ENCODE measurements around the gene EFCAB13.
A peak's percentile ranks its signal among the peaks of the same experiment; 100 is the strongest.

EFCAB13 gene

DNA sequence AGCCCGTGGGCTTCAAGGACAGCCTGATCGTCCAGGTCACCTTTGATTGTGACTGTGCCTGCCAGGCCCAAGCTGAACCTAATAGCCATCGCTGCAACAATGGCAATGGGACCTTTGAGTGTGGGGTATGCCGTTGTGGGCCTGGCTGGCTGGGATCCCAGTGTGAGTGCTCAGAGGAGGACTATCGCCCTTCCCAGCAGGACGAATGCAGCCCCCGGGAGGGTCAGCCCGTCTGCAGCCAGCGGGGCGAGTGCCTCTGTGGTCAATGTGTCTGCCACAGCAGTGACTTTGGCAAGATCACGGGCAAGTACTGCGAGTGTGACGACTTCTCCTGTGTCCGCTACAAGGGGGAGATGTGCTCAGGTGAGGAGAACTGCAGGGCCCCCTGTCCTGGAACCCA is 31.5 kb upstream of the EFCAB13 start:
- DNase-seq, result no peak

DNA sequence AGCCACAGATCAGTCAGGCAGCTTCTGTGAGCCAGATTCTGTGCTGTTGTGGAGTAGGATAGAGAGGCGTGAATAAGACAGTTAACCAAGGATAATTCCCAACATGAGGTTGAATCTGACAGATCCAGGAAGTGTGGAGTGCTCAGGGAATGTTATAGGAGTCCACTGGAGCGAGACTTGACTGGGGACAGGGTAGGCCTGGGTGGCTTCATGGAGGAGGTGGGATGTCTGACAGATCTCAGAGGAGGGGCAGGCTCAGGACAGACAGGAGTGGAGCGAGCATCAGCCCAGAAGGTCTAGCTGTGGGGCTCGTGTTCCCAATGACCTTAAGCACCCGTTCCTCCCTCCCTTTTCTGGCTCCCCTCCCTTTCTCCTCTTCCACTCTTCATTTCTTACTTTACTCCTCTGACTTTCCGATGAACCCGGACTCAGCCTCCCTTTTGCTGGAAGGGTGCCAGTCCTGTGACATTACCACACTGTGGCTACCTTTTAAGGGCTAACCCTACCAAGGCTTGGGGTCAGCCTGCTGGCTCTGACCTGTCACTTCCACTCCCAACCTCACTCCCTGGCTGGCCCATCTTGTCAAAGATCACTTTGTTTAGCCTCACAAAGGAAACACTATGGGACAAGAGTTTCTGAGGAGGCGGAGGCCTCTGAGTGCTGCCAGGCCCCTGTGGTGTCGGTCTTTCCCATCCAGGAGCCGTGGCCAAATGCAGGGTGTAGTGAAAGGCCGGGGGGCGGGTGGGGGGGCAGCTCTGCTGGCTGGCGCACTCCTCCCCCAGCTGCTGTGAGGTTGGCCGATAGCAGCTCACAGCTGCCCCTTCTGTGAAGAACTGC is 28.5 kb upstream of the EFCAB13 start:
- DNase-seq, result no peak

DNA sequence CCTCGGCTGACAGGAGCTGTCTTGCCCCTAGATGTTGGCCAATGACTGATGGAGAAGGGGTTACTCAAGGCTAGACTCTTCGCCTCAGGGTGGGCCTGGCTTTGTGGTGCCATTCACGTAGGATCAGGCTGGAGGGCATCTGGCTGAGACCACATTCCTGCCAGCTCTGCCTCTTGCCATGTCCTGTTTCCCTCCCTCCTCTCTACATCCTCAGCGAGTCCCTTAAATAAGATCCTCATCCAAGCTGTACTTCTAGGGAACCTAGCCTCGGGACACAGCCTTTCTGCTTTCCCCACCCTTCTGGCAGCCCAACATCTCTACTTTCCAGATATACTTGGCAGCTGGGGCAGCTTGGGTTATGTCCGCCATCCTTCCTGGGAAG is 27.9 kb upstream of the EFCAB13 start:
- no peak for DNase-seq

DNA sequence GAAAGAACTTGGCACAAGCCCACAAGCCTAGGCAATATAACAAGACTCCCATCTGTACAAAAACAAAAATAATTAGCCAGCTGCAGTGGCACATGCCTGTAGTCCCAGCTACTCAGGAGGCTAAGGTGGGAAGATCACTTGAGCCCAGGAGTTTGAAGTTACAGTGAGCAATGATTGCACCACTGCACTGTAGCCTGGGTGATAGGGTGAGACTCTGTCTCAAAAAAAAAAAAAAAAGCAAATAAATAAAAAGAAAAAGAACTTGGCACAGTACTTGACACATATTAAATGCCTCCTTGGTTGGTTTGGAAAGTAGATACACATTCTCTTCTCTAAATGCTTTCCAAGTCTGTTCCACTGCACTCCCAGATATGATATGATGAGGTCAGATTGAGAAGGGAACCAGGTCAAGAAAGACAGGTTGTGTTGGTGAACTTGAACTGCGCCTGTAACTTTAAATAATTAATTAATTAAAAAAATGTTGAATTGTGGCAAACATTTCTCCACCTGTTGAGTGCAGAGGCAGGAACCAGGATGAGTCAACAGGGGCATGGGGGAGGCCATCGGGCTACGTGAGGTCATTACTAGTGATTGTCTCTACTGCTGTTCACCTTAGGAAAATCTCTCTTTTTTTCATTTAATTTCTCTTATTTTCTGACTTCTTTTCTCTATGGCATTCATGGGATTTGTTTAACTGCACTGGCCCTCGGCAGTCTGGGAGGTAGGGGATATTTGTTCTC is 25.9 kb upstream of the EFCAB13 start:
- DNase-seq, result no peak

DNA sequence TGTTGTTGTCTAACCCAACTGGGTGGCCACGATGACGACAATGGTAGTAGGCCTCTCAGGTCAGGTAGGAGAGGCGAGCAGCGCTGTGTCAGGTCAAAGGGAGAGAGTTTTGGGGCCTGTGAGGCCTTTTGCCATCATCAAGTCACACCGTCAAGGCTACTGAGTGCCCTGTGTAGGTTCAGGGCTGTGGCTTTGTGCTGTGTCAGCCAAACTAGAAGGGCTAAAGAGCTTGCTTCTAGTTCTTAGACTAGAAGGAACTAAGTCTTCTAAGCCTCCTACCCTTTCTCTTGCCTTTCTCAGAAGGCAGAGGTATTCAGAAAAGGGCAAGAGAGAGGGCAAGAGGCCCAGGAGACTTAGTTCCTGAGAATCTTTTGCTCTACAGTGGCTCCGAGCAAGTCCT is 25.0 kb upstream of the EFCAB13 start:
- no peak for DNase-seq

- no peak for DNase-seq
These were observed 24.4 kb upstream of the EFCAB13 start for GRCh38 chr17:47299239-47299910.

DNA sequence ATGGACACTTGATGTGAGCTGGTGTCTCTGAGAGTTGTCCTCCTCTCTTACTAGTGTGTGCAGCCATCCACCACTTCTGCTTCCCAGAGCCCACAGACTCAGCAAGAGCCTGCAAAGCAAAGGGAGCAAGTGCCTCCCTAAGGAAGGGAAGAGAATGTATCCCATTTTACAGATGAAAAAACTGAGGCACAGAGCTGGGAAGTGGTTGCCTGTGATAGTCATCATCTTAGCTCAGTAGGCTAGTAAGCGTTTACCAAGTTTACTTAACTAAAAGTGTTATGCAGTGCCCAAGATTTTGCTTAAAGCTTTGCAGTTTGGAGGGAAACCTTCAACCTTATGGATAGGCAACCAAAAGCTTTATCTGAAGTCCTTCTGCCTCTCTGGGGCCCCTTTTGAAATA is 23.0 kb upstream of the EFCAB13 start:
- DNase-seq, result no peak

GRCh38 chr17:47301161-47301560 is 22.6 kb upstream of the EFCAB13 start:
- DNase-seq, result no peak

- no peak for DNase-seq
These were observed 21.9 kb upstream of the EFCAB13 start for GRCh38 chr17:47301831-47302230.

DNA sequence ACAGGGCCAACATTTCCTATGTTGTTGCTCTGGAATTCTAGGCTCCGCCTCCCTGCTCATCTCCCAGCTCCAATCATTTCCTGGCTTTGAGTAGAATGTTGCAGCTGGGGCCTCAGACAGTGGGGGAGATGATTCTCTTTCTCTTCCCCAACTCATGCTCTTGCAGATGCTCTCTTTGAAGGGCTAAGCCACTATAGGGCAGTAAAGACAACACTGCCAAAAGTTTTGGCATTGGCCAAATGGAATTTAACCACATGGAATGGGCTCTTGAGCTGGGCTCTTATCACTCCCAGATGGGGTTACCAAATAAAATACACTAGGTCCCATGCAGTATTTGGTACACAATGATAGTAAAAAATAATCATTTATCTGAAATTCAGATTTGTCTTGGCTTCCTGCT is 19.6 kb upstream of the EFCAB13 start:
- DNase-seq, result no peak

- DNase-seq, result no peak
These were observed 18.3 kb upstream of the EFCAB13 start for GRCh38 chr17:47305302-47305923.

- DNase-seq, result no peak
These were observed 13.5 kb upstream of the EFCAB13 start for GRCh38 chr17:47310186-47310733.

GRCh38 chr17:47311420-47311819 is 12.3 kb upstream of the EFCAB13 start:
- DNase-seq, result no peak

- DNase-seq, result peak; percentile 25
These were observed 8.1 kb upstream of the EFCAB13 start for GRCh38 chr17:47315451-47316266.

GRCh38 chr17:47316311-47316710 is 7.4 kb upstream of the EFCAB13 start:
- DNase-seq, result no peak

DNA sequence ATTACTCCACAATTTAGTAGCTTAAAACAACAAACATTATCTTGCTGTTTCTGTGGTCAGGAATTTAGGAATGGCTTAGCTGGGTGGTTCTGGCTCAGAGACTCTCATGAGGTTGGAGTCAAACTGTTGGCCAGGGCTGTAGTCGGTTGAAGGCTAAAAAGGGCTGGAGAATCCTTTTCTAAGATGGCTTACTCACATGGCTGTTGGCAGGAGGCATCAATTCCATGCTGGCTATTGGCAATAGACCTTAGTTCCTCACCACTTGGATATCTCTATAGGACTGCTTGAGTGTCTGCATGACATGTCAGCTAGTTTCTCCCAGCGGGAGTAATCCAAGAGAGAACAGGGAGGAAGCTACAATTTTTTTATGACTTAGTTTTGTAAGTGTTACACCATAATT is 6.6 kb upstream of the EFCAB13 start:
- no peak for DNase-seq

DNA sequence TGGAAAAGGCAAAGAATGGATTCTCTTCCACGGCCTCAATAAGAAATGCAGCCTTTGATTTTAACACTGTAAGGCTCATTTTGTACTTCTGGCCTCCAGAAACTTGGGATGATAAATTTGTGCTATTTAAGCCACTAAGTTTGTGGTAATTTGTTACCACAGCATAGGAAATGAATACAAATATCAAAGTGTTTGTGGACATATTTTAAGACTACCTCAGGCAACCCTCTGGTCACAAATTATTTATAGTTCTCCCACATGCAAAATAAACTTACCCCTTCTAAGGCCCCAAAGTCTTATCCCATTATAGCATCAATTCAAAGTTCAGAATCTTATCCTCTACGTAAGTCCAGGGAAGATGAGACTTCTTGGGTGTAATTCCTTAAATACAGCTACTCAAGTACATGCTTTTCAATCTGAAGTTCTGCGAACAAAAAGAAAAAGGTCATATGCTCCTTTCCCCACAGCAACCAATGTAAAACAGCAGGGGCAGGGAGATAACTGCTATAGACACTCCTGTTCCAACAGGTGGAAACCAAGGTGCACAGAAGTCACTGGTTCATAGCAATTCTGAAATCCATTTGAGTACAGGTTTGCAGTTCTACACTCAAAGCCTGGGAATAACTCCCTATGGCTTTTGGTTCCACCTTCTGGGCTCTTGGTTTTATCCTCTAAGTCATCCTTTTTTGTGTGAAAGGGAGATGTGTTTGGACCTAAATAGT is 5.4 kb upstream of the EFCAB13 start:
- DNase-seq, result no peak

GRCh38 chr17:47320879-47321502 is 2.8 kb upstream of the EFCAB13 start:
- DNase-seq, result no peak

DNA sequence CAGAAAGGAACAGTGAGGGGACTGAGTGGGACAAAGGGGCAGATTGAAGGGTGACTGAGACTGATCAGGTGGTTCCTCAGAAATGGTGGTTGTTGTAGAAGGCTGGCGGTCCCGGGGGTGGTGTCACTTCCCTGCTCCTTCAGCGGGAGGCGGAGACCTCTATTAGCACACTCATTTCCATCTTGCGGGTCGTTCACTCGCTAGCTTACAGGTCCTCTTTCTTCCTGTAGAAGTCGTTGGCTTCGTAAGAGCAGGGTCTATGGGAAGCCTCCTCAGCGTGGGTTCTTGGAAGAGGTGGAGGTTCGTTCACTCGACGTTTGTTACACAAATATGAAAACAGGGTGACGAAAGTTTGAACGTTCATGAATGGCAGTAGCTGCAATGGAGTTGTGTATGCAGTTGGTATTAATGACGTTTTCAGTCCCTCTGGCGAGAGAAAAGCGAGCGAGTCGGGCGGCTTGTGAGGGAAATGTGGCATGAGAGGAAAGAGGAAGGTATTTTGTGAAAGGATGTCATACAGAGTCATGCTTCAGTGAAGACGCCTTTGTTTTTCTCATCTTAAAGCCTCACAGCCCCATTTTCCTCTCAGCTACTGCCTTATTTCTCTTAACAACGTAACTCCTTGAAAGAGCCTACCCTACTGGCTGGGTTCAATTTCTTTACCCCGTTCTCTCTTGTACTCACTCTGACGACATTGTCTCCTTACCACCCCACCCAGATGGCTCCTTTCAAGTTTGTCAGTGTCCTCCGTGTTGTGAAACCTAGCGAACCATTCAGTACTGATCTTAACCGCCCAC is 667 bp downstream of the EFCAB13 start:
- DNase-seq, result peak; percentile 77

- DNase-seq, result no peak
These were observed 1.4 kb downstream of the EFCAB13 start for GRCh38 chr17:47325176-47325575.
